SH-SY5Y (cell line): Measurements from ENCODE around the gene DNAI2.

Experiments
- GATA2 ChIP-seq: IDR thresholded peaks from 2 replicates; pipeline ENCODE4 v1.6.1; 2011; ENCODE audit warnings: mild to moderate bottlenecking, low read depth, low read length
- GATA3 ChIP-seq: IDR thresholded peaks from 2 replicates; pipeline ENCODE4 v1.6.1; 2011; ENCODE audit warnings: low read depth, mild to moderate bottlenecking, low read length, moderate library complexity

DNA sequence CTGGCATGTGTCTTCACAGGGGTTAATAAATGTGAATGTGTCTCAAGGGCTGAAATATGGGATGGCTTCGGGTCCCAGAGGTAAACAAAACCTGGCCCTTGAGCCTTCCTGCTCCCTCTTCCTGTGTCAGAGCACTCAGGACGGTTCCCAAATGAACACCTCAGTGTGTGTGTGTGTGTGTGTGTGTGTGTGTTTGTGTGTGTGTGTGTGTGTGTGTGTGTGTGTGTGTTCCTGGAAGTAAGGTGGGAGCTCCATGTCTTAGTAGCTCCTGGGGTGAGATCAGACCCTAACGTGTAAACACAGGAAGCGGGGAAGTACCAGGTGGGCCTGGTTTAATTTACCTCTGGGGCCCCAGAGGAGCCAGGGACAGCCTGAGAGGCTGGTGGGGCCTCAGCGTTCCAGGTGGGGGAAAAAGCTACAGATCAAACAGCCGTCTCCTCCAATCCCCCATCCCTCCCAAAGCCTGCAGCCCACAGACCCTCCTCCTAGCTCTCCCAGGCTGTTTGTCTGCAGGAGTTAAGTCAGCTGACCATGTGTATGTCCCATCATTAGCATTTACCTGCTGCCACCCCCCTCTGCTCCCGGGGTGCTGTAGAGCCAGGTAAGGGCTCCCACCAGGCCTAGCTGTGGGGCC, 58.1 kb downstream of the DNAI2 start:
- no peak for TF ChIP-seq GATA2
- TF ChIP-seq GATA3, result no peak
